Measurements from ENCODE around the gene RAP1GAP2.
"Not testable (repeated sequence)": the region's sequence is repeated elsewhere in the genome, so short reads cannot be mapped to it uniquely, and the experiment has no call there.

GRCh38 chr17:3062824-3063377 lies 266.7 kb downstream of the RAP1GAP2 start:
- TF ChIP-seq CTCF, POLR2A (IDR thresholded peaks at IDR 0.05): not testable (repeated sequence)
